ENCODE results near the gene ANKRD39.
"Not testable (repeated sequence)": the region's sequence is repeated elsewhere in the genome, so short reads cannot be mapped to it uniquely, and the experiment has no call there.

The ANKRD39 gene

GRCh38 chr2:96870626-96871255, 12.9 kb upstream of the ANKRD39 start:
- peak in 1 of 2 donors; percentile 52 for DNase-seq (ENCODE audit: low read depth in 2 of 2)

- no peak for DNase-seq (ENCODE audit: low read depth in 2 of 2)
These were observed 12.2 kb upstream of the ANKRD39 start, which contains the start of gene SEMA4C for GRCh38 chr2:96869822-96870625. TSS of gene SEMA4C (minus strand) at chr2:96870080. CDS start at chr2:96867886, 2,194 bp downstream.

GRCh38 chr2:96869281-96869821, 11.5 kb upstream of the ANKRD39 start:
- no peak for DNase-seq (ENCODE audit: low read depth in 2 of 2)

DNA sequence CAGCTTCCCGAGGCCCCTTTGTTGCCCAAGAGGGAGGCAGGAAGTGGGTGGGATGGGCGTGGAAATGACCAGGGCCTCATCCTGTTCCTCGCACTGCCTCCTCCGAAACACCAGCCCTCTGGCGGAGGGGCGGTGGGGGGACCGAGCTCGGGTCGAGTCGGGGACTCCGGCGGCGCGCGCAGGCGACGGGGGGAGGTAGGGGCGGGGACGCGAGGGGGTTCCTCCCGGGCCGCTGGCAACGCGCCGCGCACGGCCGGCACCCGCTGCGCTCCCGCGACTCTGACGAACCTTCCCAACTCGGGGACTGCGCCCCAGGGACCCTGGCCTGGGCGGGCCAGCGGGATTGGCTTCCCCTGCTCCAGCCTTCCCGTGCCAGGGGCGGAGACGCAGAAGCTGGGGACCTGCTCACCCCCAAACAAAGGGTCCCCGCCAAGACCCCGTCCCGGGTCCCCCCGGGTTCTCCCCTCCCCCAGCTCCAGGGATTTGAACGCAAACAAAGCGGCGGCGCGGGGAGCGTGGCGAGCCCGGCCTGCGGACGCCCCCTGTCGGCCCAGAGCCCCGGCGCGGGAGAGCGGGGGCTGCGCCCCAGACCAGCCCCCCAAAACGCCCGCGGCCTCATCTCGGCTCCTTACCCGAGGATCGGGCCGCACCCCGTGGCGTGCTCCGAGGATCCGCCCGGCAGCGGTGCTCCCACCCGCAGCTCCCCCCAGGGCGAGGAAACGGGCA, 10.9 kb upstream of the ANKRD39 start:
- DNase-seq (ENCODE audit: low read depth in 2 of 2), result no peak

- no peak for DNase-seq (ENCODE audit: low read depth in 2 of 2)
These were observed 10.1 kb upstream of the ANKRD39 start for GRCh38 chr2:96867756-96868554.

GRCh38 chr2:96866986-96867755, 9.4 kb upstream of the ANKRD39 start:
- no peak for DNase-seq (ENCODE audit: low read depth in 2 of 2)

GRCh38 chr2:96866586-96866985, 8.8 kb upstream of the ANKRD39 start:
- DNase-seq (ENCODE audit: low read depth in 2 of 2), result no peak

DNA sequence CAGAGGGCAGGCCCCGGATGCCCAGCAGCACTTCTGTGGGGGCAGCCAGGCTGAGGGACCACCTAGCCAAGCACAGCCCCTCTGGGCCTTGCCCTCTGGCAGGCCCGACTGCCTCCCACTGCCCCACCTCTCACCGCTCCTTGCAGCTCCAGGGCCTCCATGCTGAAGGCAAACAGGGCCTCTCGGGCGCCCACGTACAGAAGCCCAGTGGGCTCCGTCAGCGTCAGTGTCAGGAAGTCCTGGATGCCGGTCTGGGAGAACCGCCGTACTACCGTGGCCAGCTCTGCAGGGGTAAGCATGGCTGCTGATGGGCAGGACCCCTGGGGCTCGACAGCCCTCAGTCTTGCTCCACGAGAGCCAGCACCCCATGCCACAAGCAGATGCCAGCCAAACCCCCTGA, 8.3 kb upstream of the ANKRD39 start:
- DNase-seq (ENCODE audit: low read depth in 2 of 2), result no peak

- DNase-seq (ENCODE audit: low read depth in 2 of 2), result no peak
These were observed 7.8 kb upstream of the ANKRD39 start for GRCh38 chr2:96865654-96866053.

GRCh38 chr2:96864343-96865091, 6.7 kb upstream of the ANKRD39 start:
- no peak for DNase-seq (ENCODE audit: low read depth in 2 of 2)

DNA sequence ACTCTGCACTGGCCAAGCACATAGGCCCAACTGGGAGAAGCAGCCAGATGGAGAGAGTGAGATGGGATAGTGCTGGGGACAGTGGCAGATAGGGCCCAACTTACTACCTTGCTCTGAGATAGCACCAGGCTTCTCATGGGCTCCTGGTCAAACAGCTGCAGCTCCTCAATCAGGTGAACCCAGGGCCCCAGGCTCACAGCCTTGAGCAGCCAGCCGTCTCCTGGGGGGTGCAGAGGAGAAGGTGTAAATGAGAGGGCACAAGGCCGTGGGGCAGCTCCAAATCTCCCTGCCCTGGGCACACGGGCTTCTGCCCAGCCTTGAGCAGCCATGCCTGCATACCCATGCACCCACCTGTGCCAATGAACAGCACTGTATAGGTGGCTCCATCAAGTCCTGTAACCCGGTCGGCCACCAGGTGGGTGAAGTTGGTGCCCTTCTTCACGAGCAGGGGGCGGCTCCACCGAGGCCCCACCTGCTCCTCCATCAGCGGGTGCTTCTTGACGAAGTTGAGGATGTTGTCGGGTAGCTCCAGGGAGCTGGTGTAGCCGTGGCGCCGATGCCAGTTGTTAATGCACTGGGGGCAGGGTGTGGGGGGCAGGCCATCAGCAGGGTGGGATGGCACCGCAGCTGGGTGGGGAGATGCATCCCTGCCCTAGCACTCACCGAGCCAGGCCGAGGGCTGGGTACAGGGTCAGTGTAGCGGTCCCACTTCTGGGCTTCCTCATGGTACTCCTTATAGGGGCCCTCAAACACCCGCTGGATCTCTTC, 5.9 kb upstream of the ANKRD39 start:
- no peak for DNase-seq (ENCODE audit: low read depth in 2 of 2)

DNA sequence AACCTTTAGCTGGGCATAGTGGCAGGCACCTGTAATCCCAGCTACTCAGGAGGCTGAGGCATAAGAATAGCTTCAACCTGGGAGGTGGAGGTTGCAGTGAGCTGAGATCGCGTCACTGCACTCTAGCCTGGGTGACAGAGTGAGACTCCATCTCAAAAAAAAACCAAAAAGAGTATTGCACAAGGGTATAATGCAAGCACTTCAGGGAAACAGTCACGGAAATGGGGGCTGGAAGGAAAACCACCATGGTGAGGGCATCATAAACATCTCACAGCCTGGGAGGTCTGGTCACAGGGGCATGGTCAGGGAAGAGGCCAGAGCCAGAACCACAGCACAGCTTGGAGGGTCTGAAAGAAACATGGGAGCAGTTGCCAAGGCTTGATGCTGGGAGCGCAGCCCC, 5.2 kb upstream of the ANKRD39 start:
- not testable (repeated sequence) for DNase-seq (ENCODE audit: low read depth in 2 of 2)

- no peak for DNase-seq (ENCODE audit: low read depth in 2 of 2)
These were observed 3.3 kb upstream of the ANKRD39 start for GRCh38 chr2:96861074-96861473.

- DNase-seq (ENCODE audit: low read depth in 2 of 2), result peak in 1 of 2 donors; percentile 23
These were observed 2.5 kb upstream of the ANKRD39 start for GRCh38 chr2:96860065-96861029.

DNA sequence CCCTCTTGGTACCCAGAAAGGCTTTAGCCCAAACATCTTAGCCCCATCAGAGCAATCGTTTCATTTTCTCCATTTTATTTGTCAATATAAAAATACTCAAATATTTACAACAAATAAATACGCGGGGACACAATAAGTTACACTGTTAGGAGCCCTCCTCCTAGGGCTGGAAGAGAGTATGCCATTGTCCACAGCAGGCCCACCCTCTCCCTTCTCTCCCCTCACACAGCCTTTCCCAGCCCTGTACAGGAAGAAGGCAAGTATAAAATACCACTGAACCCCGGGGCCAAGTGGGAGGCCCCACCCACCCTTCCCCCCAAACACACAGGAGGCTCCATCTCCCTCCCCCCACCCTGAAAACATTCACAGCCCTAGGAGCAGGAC, 1.9 kb upstream of the ANKRD39 start:
- no peak for DNase-seq (ENCODE audit: low read depth in 2 of 2)

DNA sequence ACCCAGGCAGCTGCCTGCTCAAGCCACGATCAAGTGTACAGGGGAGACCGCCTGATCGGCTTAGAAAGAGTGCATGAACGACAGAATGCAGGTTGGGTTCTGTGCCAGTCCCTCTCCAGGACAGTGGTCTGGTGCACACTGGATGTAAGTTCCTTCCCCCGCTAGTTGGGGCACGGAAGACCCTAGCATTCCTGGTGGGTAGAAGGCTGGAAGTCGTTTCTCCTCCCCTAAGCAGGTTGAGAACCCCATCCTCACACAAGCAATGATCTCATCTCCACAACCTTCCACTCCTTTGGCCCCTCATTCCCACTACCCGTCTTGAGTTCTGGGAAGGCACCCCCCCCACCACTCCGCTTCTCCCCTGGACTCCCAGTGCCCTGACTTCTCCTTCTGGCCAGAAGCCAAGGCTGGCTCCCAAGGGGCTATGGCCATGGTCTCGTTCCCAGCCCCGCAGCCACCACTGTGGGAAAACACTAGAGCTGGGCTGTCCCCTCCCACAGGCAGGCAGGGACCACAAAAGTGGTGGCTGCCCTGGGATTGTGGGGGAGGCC, 1.4 kb upstream of the ANKRD39 start:
- no peak for DNase-seq (ENCODE audit: low read depth in 2 of 2)

DNA sequence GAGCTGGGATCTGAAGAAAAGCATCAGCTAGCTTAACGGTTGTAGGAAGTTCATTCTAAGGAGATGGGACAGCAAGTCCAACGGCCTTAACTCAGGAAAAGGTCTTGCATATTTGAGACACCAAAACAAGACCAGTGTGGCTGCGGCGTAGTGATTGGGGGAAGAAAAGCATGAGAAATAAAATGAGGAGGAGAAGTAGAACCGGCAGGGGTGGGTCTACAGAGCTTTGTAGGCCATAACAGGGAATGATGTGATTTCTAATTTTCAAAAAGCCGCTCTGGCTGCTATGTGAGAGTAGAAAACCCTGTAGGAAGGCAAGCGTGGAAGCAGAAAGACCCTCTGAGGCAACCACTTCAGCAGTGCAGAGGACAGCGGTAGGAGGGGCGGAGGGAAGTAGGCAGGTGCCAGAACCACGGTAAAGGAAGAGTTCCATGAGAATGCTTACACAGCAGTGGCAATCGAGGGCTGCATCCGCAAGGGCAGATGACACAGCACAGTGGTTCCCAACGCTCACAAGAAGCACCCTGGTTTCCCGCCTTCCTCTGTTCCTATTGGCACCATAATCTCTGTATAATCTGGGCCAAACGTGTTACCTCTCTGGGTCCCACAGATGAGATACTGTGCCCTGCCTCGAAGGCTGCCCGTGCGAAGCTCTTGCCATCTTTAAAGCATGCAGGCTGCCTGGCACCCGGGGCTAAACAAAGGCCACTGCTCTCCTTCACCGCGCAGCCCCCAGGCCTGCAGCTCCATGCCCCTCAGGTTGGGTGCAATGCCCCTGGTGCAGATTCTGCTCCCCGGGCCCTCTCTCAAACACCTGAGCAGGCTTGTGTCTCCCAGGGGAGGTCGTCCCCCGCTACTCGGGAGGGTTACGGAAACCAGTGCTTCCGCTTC, 795 bp downstream of the ANKRD39 start:
- DNase-seq (ENCODE audit: low read depth in 2 of 2), result no peak
